H1 (cell line): Measurements from ENCODE around the gene MSMP. TPM values are rescaled to one million over a fixed set of nuclear protein-coding genes. Genes with fewer than 3 reads are reported as not detected.

Experiments
- CTCF ChIA-PET: fragments of 300-600 bp; sonication (Branson Sonifier 250); formaldehyde crosslinking; loops from one replicate; lab custom pipeline; 2021; ENCODE audit not compliant: partially characterized antibody; lab: Charles Lee
- POLR2A ChIA-PET: fragments of 300-600 bp; sonication (Branson Sonifier 250); formaldehyde crosslinking; loops from one replicate; lab custom pipeline; 2021; ENCODE audit warnings: inconsistent platforms; ENCODE audit not compliant: partially characterized antibody; lab: Charles Lee
- DNase-seq, 2 experiments: peaks; one replicate each; pipeline versions ENCODE4 v3.0.0 to v3.0.0-alpha.2; 2010 to 2022; ENCODE audit warnings: low spot score in 2 of 2, low read depth in 1 of 2, mixed read lengths in 1 of 2
- FAIRE-seq: peaks from 2 replicates; lab custom pipeline; 2011; peaks lifted over from hg19 to GRCh38; lab: Jason Lieb, UNC
- H2AFZ ChIP-seq: 2 replicates; pipeline ENCODE4 v1.8.1; 2012; ENCODE audit warnings: low read length, inconsistent platforms
- H2AK5ac ChIP-seq: 2 replicates; pipeline ENCODE4 v1.6.1; 2013; ENCODE audit warnings: low read depth, low read length
- H2BK120ac ChIP-seq: replicated peaks from 2 replicates; pipeline ENCODE3; 2013; ENCODE audit warnings: low read depth, low read length, inconsistent platforms
- H2BK12ac ChIP-seq: 2 replicates; pipeline ENCODE4 v1.6.1; 2013; ENCODE audit warnings: low read depth, low read length
- H2BK15ac ChIP-seq: 2 replicates; pipeline ENCODE4 v1.6.1; 2013; ENCODE audit warnings: low read length
- H2BK20ac ChIP-seq: 2 replicates; pipeline ENCODE4 v1.6.1; 2013; ENCODE audit warnings: low read length
- H2BK5ac ChIP-seq: 2 replicates; pipeline ENCODE4 v1.6.1; 2013; ENCODE audit warnings: low read depth, low read length
- H3K14ac ChIP-seq: 2 replicates; pipeline ENCODE4 v1.6.1; 2013; ENCODE audit warnings: inconsistent platforms; ENCODE audit not compliant: insufficient read length
- H3K18ac ChIP-seq: 2 replicates; pipeline ENCODE4 v1.6.1; 2013; ENCODE audit warnings: low read length; ENCODE audit errors: extremely low read depth
- H3K23ac ChIP-seq: 2 replicates; pipeline ENCODE4 v1.6.1; 2013; ENCODE audit warnings: inconsistent platforms; ENCODE audit not compliant: insufficient read length
- H3K23me2 ChIP-seq: 2 replicates; pipeline ENCODE4 v1.6.1; 2013; ENCODE audit warnings: low read depth, low read length
- H3K27ac ChIP-seq: 2 replicates; pipeline ENCODE4 v1.6.1; 2011; ENCODE audit warnings: low read depth, low read length, inconsistent platforms
- H3K27me3 ChIP-seq, 4 experiments: replicated peaks in 1 of 4; 1 replicate in 1 of 4; 2 replicates in 3 of 4; pipeline versions ENCODE4 v1.6.1 to v1.8.1; 2011 to 2013; ENCODE audit warnings: low read length in 3 of 4, mild to moderate bottlenecking in 3 of 4, inconsistent platforms in 2 of 4, mixed read lengths in 2 of 4, moderate library complexity in 1 of 4; ENCODE audit not compliant: control insufficient read depth in 3 of 4, insufficient read depth in 3 of 4; ENCODE audit errors: extremely low read depth in 1 of 4
- H3K36me3 ChIP-seq, 4 experiments: 2 replicates each; pipeline versions ENCODE4 v1.6.1 to v1.8.1; 2011 to 2013; ENCODE audit warnings: mild to moderate bottlenecking in 4 of 4, low read length in 3 of 4, moderate library complexity in 2 of 4, control low read depth in 1 of 4, inconsistent platforms in 1 of 4; ENCODE audit not compliant: insufficient read depth in 4 of 4, control insufficient read depth in 2 of 4
- H3K4ac ChIP-seq: replicated peaks from 2 replicates; pipeline ENCODE3; 2013; ENCODE audit warnings: low read length, low read depth, mixed read lengths, inconsistent platforms; ENCODE audit not compliant: insufficient read length
- H3K4me1 ChIP-seq, 4 experiments: replicated peaks in 1 of 4; 1 replicate in 1 of 4; 2 replicates in 3 of 4; pipeline versions ENCODE4 v1.6.1 to v1.8.1; 2011 to 2013; ENCODE audit warnings: low read length in 3 of 4, inconsistent platforms in 2 of 4, mixed read lengths in 1 of 4; ENCODE audit not compliant: insufficient read depth in 4 of 4, control insufficient read depth in 3 of 4
- H3K4me2 ChIP-seq, 2 experiments: 2 replicates each; pipeline versions ENCODE4 v1.6.1 to v1.8.1; 2011 to 2013; ENCODE audit warnings: low read depth in 2 of 2, low read length in 2 of 2, control low read depth in 1 of 2, inconsistent platforms in 1 of 2, mild to moderate bottlenecking in 1 of 2; ENCODE audit not compliant: insufficient read depth in 1 of 2
- H3K4me3 ChIP-seq, 4 experiments: fragments of 200-600, 300-600 bp in 1 of 4; sonication (generic), shearing (Covaris generic), sonication (Bioruptor Twin) in 1 of 4; 2 replicates each; pipeline versions ENCODE4 v1.5.1 to v1.8.1; 2011 to 2016; ENCODE audit warnings: low read length in 4 of 4, low read depth in 3 of 4, control low read depth in 2 of 4, inconsistent platforms in 2 of 4, mild to moderate bottlenecking in 2 of 4, mixed read lengths in 1 of 4, moderate library complexity in 1 of 4; ENCODE audit not compliant: insufficient read depth in 2 of 4; ENCODE audit errors: extremely low read depth in 1 of 4
- H3K56ac ChIP-seq: replicated peaks from 2 replicates; pipeline ENCODE3; 2013; ENCODE audit warnings: low read depth, mild to moderate bottlenecking, mixed read lengths, low read length, inconsistent platforms; ENCODE audit not compliant: insufficient read length
- H3K79me1 ChIP-seq: 2 replicates; pipeline ENCODE4 v1.6.1; 2013; ENCODE audit warnings: low read depth, low read length, control low read depth
- H3K79me2 ChIP-seq, 2 experiments: 2 replicates each; pipeline versions ENCODE4 v1.6.1 to v1.8.1; 2012 to 2013; ENCODE audit warnings: low read length in 2 of 2, mild to moderate bottlenecking in 2 of 2, inconsistent platforms in 1 of 2; ENCODE audit not compliant: insufficient read depth in 2 of 2, control insufficient read depth in 1 of 2
- H3K9ac ChIP-seq, 4 experiments: replicated peaks in 1 of 4; 1 replicate in 1 of 4; 2 replicates in 3 of 4; pipeline versions ENCODE4 v1.6.1 to v1.8.1; 2011 to 2013; ENCODE audit warnings: low read depth in 3 of 4, low read length in 3 of 4, control low read depth in 2 of 4, mild to moderate bottlenecking in 2 of 4, moderate library complexity in 2 of 4, inconsistent platforms in 1 of 4; ENCODE audit errors: extremely low read depth in 1 of 4
- H3K9me3 ChIP-seq, 2 experiments: 2 replicates each; pipeline versions ENCODE4 v1.6.1 to v1.8.1; 2012 to 2013; ENCODE audit warnings: mild to moderate bottlenecking in 2 of 2, moderate library complexity in 2 of 2, control low read depth in 1 of 2, inconsistent platforms in 1 of 2, low read depth in 1 of 2, low read length in 1 of 2, mixed read lengths in 1 of 2; ENCODE audit not compliant: insufficient read depth in 2 of 2
- H4K20me1 ChIP-seq, 2 experiments: replicated peaks in 1 of 2; 2 replicates each; pipeline versions ENCODE3 to v1.8.1; 2011 to 2013; ENCODE audit warnings: inconsistent platforms in 2 of 2, low read length in 2 of 2, mild to moderate bottlenecking in 1 of 2; ENCODE audit not compliant: insufficient read depth in 2 of 2, control insufficient read depth in 1 of 2
- H4K5ac ChIP-seq: 2 replicates; pipeline ENCODE4 v1.6.1; 2013; ENCODE audit warnings: low read length, low read depth, mixed read lengths, inconsistent platforms; ENCODE audit not compliant: insufficient read length
- H4K8ac ChIP-seq: 2 replicates; pipeline ENCODE4 v1.8.0; 2013; ENCODE audit warnings: mild to moderate bottlenecking, moderate library complexity, low read length, inconsistent platforms; ENCODE audit not compliant: insufficient read depth; ENCODE audit errors: extremely low read depth
- H4K91ac ChIP-seq: replicated peaks from 2 replicates; pipeline ENCODE3; 2013; ENCODE audit warnings: low read length, mixed read lengths, inconsistent platforms; ENCODE audit not compliant: insufficient read length
- CEBPB ChIP-seq: IDR thresholded peaks from 2 replicates; pipeline ENCODE4 v1.6.1; 2012; ENCODE audit warnings: low read depth, low read length
- CHD1 ChIP-seq: IDR thresholded peaks from 2 replicates; pipeline ENCODE4 v1.6.1; 2012; ENCODE audit warnings: low read depth, low read length, improper control_type of control experiment
- CTCF ChIP-seq, 3 experiments: IDR thresholded peaks; 1 replicate in 2 of 3; 2 replicates in 1 of 3; pipeline versions ENCODE4 v1.5.1 to v1.6.1; 2011; ENCODE audit warnings: low read length in 3 of 3, mild to moderate bottlenecking in 3 of 3, inconsistent platforms in 2 of 3, low read depth in 1 of 3, moderate library complexity in 1 of 3; ENCODE audit not compliant: insufficient read depth in 1 of 3; ENCODE audit errors: control extremely low read depth in 1 of 3
- E2F6 ChIP-seq: IDR thresholded peaks from 2 replicates; pipeline ENCODE4 v1.6.1; 2012; ENCODE audit warnings: inconsistent platforms
- EP300 ChIP-seq, 2 experiments: IDR thresholded peaks; 1 replicate in 1 of 2; 2 replicates in 1 of 2; pipeline ENCODE4 v1.6.1; 2011 to 2012; ENCODE audit warnings: low read depth in 2 of 2, low read length in 2 of 2, mild to moderate bottlenecking in 2 of 2, borderline replicate concordance in 1 of 2, inconsistent platforms in 1 of 2, moderate library complexity in 1 of 2
- KDM4A ChIP-seq: IDR thresholded peaks from one replicate; pipeline ENCODE4 v1.7.1; 2012; ENCODE audit warnings: low read depth, mild to moderate bottlenecking, moderate library complexity, low read length, inconsistent platforms; ENCODE audit not compliant: severe bottlenecking
- POLR2A ChIP-seq, 2 experiments: IDR thresholded peaks; 1 replicate in 1 of 2; 2 replicates in 1 of 2; pipeline ENCODE4 v1.6.1; 2011; ENCODE audit warnings: low read depth in 2 of 2, low read length in 2 of 2, mild to moderate bottlenecking in 2 of 2; ENCODE audit errors: control extremely low read depth in 1 of 2
- RFX5 ChIP-seq: IDR thresholded peaks from 2 replicates; pipeline ENCODE4 v1.6.1; 2011; ENCODE audit warnings: low read depth, low read length, improper control_type of control experiment, borderline replicate concordance
- RXRA ChIP-seq: IDR thresholded peaks from 2 replicates; pipeline ENCODE4 v1.6.1; 2011; ENCODE audit warnings: low read depth, mild to moderate bottlenecking, low read length, moderate library complexity; ENCODE audit not compliant: insufficient read depth
- TBP ChIP-seq: IDR thresholded peaks from 2 replicates; pipeline ENCODE4 v1.6.1; 2011; ENCODE audit warnings: low read depth, low read length, improper control_type of control experiment
- WGBS, 2 experiments: shearing (Covaris generic) in 1 of 2; methylation state at CpG; one replicate each; pipeline versions ENCODE4 v1.1.6 to v1.1.7; 2013 to 2015; ENCODE audit warnings: low lambda C conversion rate in 2 of 2, mixed read lengths in 2 of 2, inconsistent platforms in 1 of 2, low coverage in 1 of 2, missing lambda C conversion rate in 1 of 2; ENCODE audit not compliant: insufficient replicate concordance in 2 of 2, insufficient coverage in 1 of 2, insufficient read length in 1 of 2; ENCODE audit errors: extremely low coverage in 1 of 2, missing lambda C conversion rate in 1 of 2; 5-methylcytosine and 5-hydroxymethylcytosine counted together
- polyA plus RNA-seq, 7 experiments: library from polyadenylated mRNA; depleted of rRNA in 3 of 7; stranded (reverse) in 5 of 7; unstranded in 2 of 7; fragments of >200 nt in 5 of 7; fragments of 200-250 nt in 2 of 7; gene quantifications; 1 replicate in 5 of 7; 2 replicates in 1 of 7; 4 replicates in 1 of 7; pipeline versions ENCODE4 v1.2.1 to v1.2.3, GENCODE V29; 2011 to 2013; ENCODE audit warnings: missing spikeins in 2 of 7, mixed read lengths in 2 of 7
- total RNA-seq: library from RNA; stranded (reverse); fragmentation: NEBNext Ultra II Directional; extraction: Animal tissue kit (Norgen Biotek cat#: 25700); gene quantifications from 2 replicates; pipeline ENCODE4 v1.2.1, GENCODE V29; 2021

The MSMP gene
- total and polyA plus RNA-seq, 2 of the 8 experiments (the other 6 are each of a cell fraction or from before 2014, with no cell fraction given) = 0.53 TPM; not detected in 1

GRCh38 chr9:35736201-35736633, 17.9 kb downstream of the MSMP start:
- Histone ChIP-seq H3K79me1 (no peaks in the 10 kb centered on the region; the same call in 1 of the 2 replicates), H3K4me2 (no peak overlapping the region), H3K27ac (peak overlapping the region; percentile 20; the same call in 1 of the 2 replicates), H3K27me3 (no peaks in the 10 kb centered on the region), H3K23ac (no peak overlapping the region), H3K23me2 (peaks cover 9% of the 10 kb centered on the region; the same call in 1 of the 2 replicates), H3K56ac (no peak overlapping the region), H3K9me3 (no peaks in the 10 kb centered on the region; a peak in 1 of 4 replicates), H3K79me2 (peaks cover 0 to 8% of the 10 kb centered on the region in 2 experiments; a peak in 2 of 4 replicates), H4K91ac (no peak overlapping the region), H2BK20ac (no peak overlapping the region), H3K36me3 (peaks cover 25 to 59% (median 47%) of the 10 kb centered on the region in 4 experiments), H2BK12ac (no peak overlapping the region), H4K5ac (no peak overlapping the region), H2BK120ac (no peak overlapping the region), H3K4ac (no peak overlapping the region), H2BK15ac (no peak overlapping the region), H4K20me1 (peaks cover 2 to 13% of the 10 kb centered on the region in 2 experiments), H3K18ac (no peak overlapping the region), H2AK5ac (no peak overlapping the region), H3K4me3 (no peak overlapping the region), H2AFZ (no peak overlapping the region), H3K4me1 (peaks cover 0 to 7% (median 3%) of the 10 kb centered on the region in 4 experiments; a peak in 4 of 7 replicates), H4K8ac (no peak overlapping the region), H3K14ac (no peak overlapping the region), H3K9ac (no peak overlapping the region), H2BK5ac (no peak overlapping the region)
- ChIA-PET CTCF (interaction anchor here (0.6 to 16.0 kb wide), 26 partner anchors 8 to 197 kb away, joined by 3 to 198 read pairs (median 3); partner anchors contain the start of genes GBA2, HINT2 and RGP1), POLR2A (interaction anchor here (1.0 to 2.6 kb wide), 4 partner anchors 9 to 72 kb away, joined by 3 to 15 read pairs (median 10); partner anchors contain the start of genes ARHGEF39, GBA2 and RGP1)
- FAIRE-seq (peak; percentile 73), DNase-seq (peak in 1 of 2 experiments; percentile 74)
- 83% methylated on average over 5 of the region's 5 CpGs; no CpG with 5 or more reads in 1 of the 2 experiments for WGBS, 2 experiments
- TF ChIP-seq RXRA (no peak), CTCF (IDR thresholded peaks at IDR 0.05; ENCODE audit: control extremely low read depth in 1 of 3, insufficient read depth in 1 of 3, low read depth in 1 of 3, low read length in 3 of 3) (peak; percentile 63 to 93 (median 78)), KDM4A (no peak), E2F6 (no peak), CEBPB (no peak), EP300 (IDR thresholded peaks at IDR 0.05; ENCODE audit: borderline replicate concordance in 1 of 2, low read depth in 2 of 2, low read length in 2 of 2) (no peak), POLR2A (IDR thresholded peaks at IDR 0.05; ENCODE audit: control extremely low read depth in 1 of 2, low read depth in 2 of 2, low read length in 2 of 2) (peak in 1 of 2 experiments; percentile 49; a peak in 1 of 3 replicates), RFX5 (no peak), CHD1 (no peak), TBP (no peak)
